Measurements from ENCODE around the gene KIR3DL3.

GRCh38 chr19:54684527-54684926, 39.7 kb upstream of the KIR3DL3 start:
- TF ChIP-seq CTCF (conservative IDR thresholded peaks at IDR 0.05; ENCODE audit: low read depth in 2 of 2) (no peak), POLR2AphosphoS5 (IDR thresholded peaks at IDR 0.05; ENCODE audit: low read depth) (no peak), EZH2 (IDR thresholded peaks at IDR 0.05; ENCODE audit: low read depth, unreplicated experiment) (no peak), JUNB (IDR thresholded peaks at IDR 0.05; ENCODE audit: unreplicated experiment) (no peak), EZH2phosphoT487 (IDR thresholded peaks at IDR 0.05; ENCODE audit: unreplicated experiment) (no peak)

Measured in GM23338 (cell line).